ENCODE measurements around the gene KRTAP19-3.

Gene KRTAP19-3

GRCh38 chr21:30448514-30448913, 43.3 kb downstream of the KRTAP19-3 start:
- Mint-ChIP-seq H3K4me3 (no peak overlapping the region), H3K9me3 (no peaks in the 10 kb centered on the region), H3K4me1 (ENCODE audit: low read depth) (peaks cover 5% of the 10 kb centered on the region), H3K36me3 (ENCODE audit: low read depth) (no peaks in the 10 kb centered on the region), H3K27me3 (ENCODE audit: low read depth) (no peaks in the 10 kb centered on the region), H3K27ac (no peak overlapping the region)
- no peak for DNase-seq (ENCODE audit: low spot score)

- Mint-ChIP-seq H3K9me3 (no peaks in the 10 kb centered on the region), H3K27ac (no peak overlapping the region), H3K27me3 (ENCODE audit: low read depth) (no peaks in the 10 kb centered on the region), H3K4me3 (no peak overlapping the region), H3K4me1 (ENCODE audit: low read depth) (peaks cover 5% of the 10 kb centered on the region), H3K36me3 (ENCODE audit: low read depth) (no peaks in the 10 kb centered on the region)
- no peak for DNase-seq (ENCODE audit: low spot score)
Observed at GRCh38 chr21:30447056-30447455, 44.8 kb downstream of the KRTAP19-3 start.

GRCh38 chr21:30444204-30444603, 47.6 kb downstream of the KRTAP19-3 start:
- Mint-ChIP-seq H3K36me3 (ENCODE audit: low read depth) (no peaks in the 10 kb centered on the region), H3K27me3 (ENCODE audit: low read depth) (no peaks in the 10 kb centered on the region), H3K4me3 (no peak overlapping the region), H3K27ac (no peak overlapping the region), H3K4me1 (ENCODE audit: low read depth) (peaks cover 5% of the 10 kb centered on the region), H3K9me3 (no peaks in the 10 kb centered on the region)
- no peak for DNase-seq (ENCODE audit: low spot score)

GRCh38 chr21:30443226-30443625, 48.6 kb downstream of the KRTAP19-3 start:
- no peak for DNase-seq (ENCODE audit: low spot score)
- no peaks in the 10 kb centered on the region for H3K36me3 Mint-ChIP-seq (ENCODE audit: low read depth)
- H3K4me3 Mint-ChIP-seq, result no peak overlapping the region
- H3K9me3 Mint-ChIP-seq, result no peaks in the 10 kb centered on the region
- H3K27ac Mint-ChIP-seq, result no peak overlapping the region
- peaks cover 5% of the 10 kb centered on the region for H3K4me1 Mint-ChIP-seq (ENCODE audit: low read depth)
- no peaks in the 10 kb centered on the region for H3K27me3 Mint-ChIP-seq (ENCODE audit: low read depth)
